Neural progenitor cell (in vitro differentiated cells): ENCODE results near the gene NAB2. TPM values are rescaled to one million over a fixed set of nuclear protein-coding genes. Genes with fewer than 3 reads are reported as not detected.

Experiments
- DNase-seq: peaks from one replicate; pipeline ENCODE4 v3.0.0-alpha.2; 2016; ENCODE audit warnings: low spot score
- H2AFZ ChIP-seq: fragments of 200-600 bp; sonication (generic); replicated peaks from 2 replicates; pipeline ENCODE4 v1.6.1; 2016; ENCODE audit warnings: antibody characterized with exemption
- H3F3A ChIP-seq: fragments of 200-600 bp; sonication (generic); 2 replicates; pipeline ENCODE4 v1.6.1; 2016; ENCODE audit warnings: antibody characterized with exemption, low read depth
- H3K27ac ChIP-seq: fragments of 200-600 bp; sonication (generic); 2 replicates; pipeline ENCODE4 v1.5.1; 2016; ENCODE audit warnings: mild to moderate bottlenecking
- H3K27me3 ChIP-seq: fragments of 200-600 bp; sonication (generic); 2 replicates; pipeline ENCODE4 v1.6.1; 2016; ENCODE audit warnings: mild to moderate bottlenecking, moderate library complexity
- H3K36me3 ChIP-seq: fragments of 200-600 bp; sonication (generic); 2 replicates; pipeline ENCODE4 v1.5.1; 2016
- H3K4me1 ChIP-seq: fragments of 200-600 bp; sonication (generic); 2 replicates; pipeline ENCODE4 v1.6.1; 2016; ENCODE audit warnings: mixed run types
- H3K4me2 ChIP-seq: fragments of 200-600 bp; sonication (generic); 2 replicates; pipeline ENCODE4 v1.6.1; 2016
- H3K4me3 ChIP-seq: fragments of 200-600 bp; sonication (generic); 2 replicates; pipeline ENCODE4 v1.5.1; 2016
- H3K79me2 ChIP-seq: fragments of 200-600 bp; sonication (generic); 2 replicates; pipeline ENCODE4 v1.6.1; 2016; ENCODE audit warnings: low read depth
- H3K9ac ChIP-seq: fragments of 200-600 bp; sonication (generic); 2 replicates; pipeline ENCODE4 v1.6.1; 2016
- H3K9me3 ChIP-seq: fragments of 200-600 bp; sonication (generic); 2 replicates; pipeline ENCODE4 v1.5.1; 2016; ENCODE audit warnings: low read depth
- H4K20me1 ChIP-seq: fragments of 200-600 bp; sonication (generic); 2 replicates; pipeline ENCODE4 v1.6.1; 2016; ENCODE audit warnings: low read depth
- H3K27ac Mint-ChIP-seq: 3 replicates; pipeline ENCODE4 v1.8.0; 2021; ENCODE audit warnings: mixed read lengths
- H3K27me3 Mint-ChIP-seq: 2 replicates; pipeline ENCODE4 v1.8.0; 2022; ENCODE audit warnings: low read depth, mild to moderate bottlenecking, inconsistent platforms, moderate library complexity, mixed read lengths; ENCODE audit not compliant: insufficient read depth
- H3K36me3 Mint-ChIP-seq: 3 replicates; pipeline ENCODE4 v1.8.0; 2021; ENCODE audit warnings: mixed read lengths
- H3K4me1 Mint-ChIP-seq: 3 replicates; pipeline ENCODE4 v1.8.0; 2021; ENCODE audit warnings: mixed read lengths
- H3K4me3 Mint-ChIP-seq: 3 replicates; pipeline ENCODE4 v1.8.0; 2021; ENCODE audit warnings: mild to moderate bottlenecking, moderate library complexity, mixed read lengths
- H3K9me3 Mint-ChIP-seq: 3 replicates; pipeline ENCODE4 v1.8.0; 2020; ENCODE audit warnings: mixed read lengths
- CTCF ChIP-seq: fragments of 200-600 bp; sonication (generic); IDR thresholded peaks from 2 replicates; pipeline ENCODE4 v1.5.1; 2017; ENCODE audit warnings: antibody characterized with exemption, mild to moderate bottlenecking
- EZH2 ChIP-seq: fragments of 200-600 bp; sonication (generic); IDR thresholded peaks from 2 replicates; pipeline ENCODE4 v1.6.1; 2017; ENCODE audit warnings: antibody characterized with exemption, mild to moderate bottlenecking, moderate library complexity
- EZH2phosphoT487 ChIP-seq: fragments of 200-600 bp; sonication (generic); IDR thresholded peaks from 2 replicates; pipeline ENCODE4 v1.6.1; 2017; ENCODE audit warnings: antibody characterized with exemption
- total RNA-seq: library from RNA; depleted of rRNA; stranded (reverse); fragments of >200 nt; gene quantifications from 2 replicates; pipeline ENCODE4 v1.2.3, GENCODE V29; 2015; ENCODE audit warnings: low replicate concordance

NAB2 gene
- 19.8 and 41.3 TPM in 2 replicates for total RNA-seq

- peak; percentile 28 for TF ChIP-seq EZH2
- TF ChIP-seq EZH2phosphoT487: no peak
- TF ChIP-seq CTCF: no peak
- Histone ChIP-seq H3K4me1 (peaks cover 21% of the 10 kb centered on the region), H3K36me3 (no peaks in the 10 kb centered on the region)
These were observed at the start of gene NAB2 for GRCh38 chr12:57088354-57089270. TSS of gene NAB2 (plus strand) at chr12:57089114. CDS start at chr12:57089272, 158 bp downstream.

GRCh38 chr12:57040211-57040610, 48.7 kb upstream of the NAB2 start:
- H3K27me3 Mint-ChIP-seq: peaks cover 18% of the 10 kb centered on the region
- no peak overlapping the region for H3K27ac Mint-ChIP-seq
- no peaks in the 10 kb centered on the region for H3K79me2 ChIP-seq
- no peaks in the 10 kb centered on the region for H3K36me3 ChIP-seq
- no peak overlapping the region for H3K27ac ChIP-seq
- no peak overlapping the region for H2AFZ ChIP-seq
- peaks cover 3% of the 10 kb centered on the region for H3F3A ChIP-seq
- no peak overlapping the region for H3K9ac ChIP-seq
- no peaks in the 10 kb centered on the region for H3K9me3 ChIP-seq
- H4K20me1 ChIP-seq: no peaks in the 10 kb centered on the region
- no peak overlapping the region for H3K4me3 ChIP-seq
- no peaks in the 10 kb centered on the region for H3K36me3 Mint-ChIP-seq
- no peak for DNase-seq
- no peaks in the 10 kb centered on the region for H3K4me1 Mint-ChIP-seq
- H3K4me2 ChIP-seq: no peak overlapping the region
- H3K27me3 ChIP-seq: no peaks in the 10 kb centered on the region
- H3K9me3 Mint-ChIP-seq: peaks cover 2% of the 10 kb centered on the region
- TF ChIP-seq EZH2phosphoT487: no peak
- no peak for TF ChIP-seq EZH2
- TF ChIP-seq CTCF: no peak
- peaks cover 4% of the 10 kb centered on the region for H3K4me1 ChIP-seq
- no peak overlapping the region for H3K4me3 Mint-ChIP-seq

More at GRCh38 chr12:57088354-57089270, at the start of gene NAB2:
- H3K27me3 ChIP-seq: no peaks in the 10 kb centered on the region
- DNase-seq: peak; percentile 98
- H3K9ac ChIP-seq: peak within 1 kb of the TSS; percentile 0
- H2AFZ ChIP-seq: peak within 1 kb of the TSS; percentile 1
- H3K36me3 Mint-ChIP-seq: peaks cover 15% of the 10 kb centered on the region
- H3K9me3 ChIP-seq: no peaks in the 10 kb centered on the region
- H3K27ac Mint-ChIP-seq: peak within 1 kb of the TSS; percentile 98
- peaks cover 28% of the 10 kb centered on the region for H3K79me2 ChIP-seq
- H3K4me2 ChIP-seq: peak within 1 kb of the TSS; percentile 96
- H3K4me3 Mint-ChIP-seq: peak within 1 kb of the TSS; percentile 95
- peak within 1 kb of the TSS; percentile 85 for H3K27ac ChIP-seq
- peak within 1 kb of the TSS; percentile 74 for H3K4me3 ChIP-seq
- no peaks in the 10 kb centered on the region for H3K9me3 Mint-ChIP-seq
- H3K27me3 Mint-ChIP-seq: peaks cover 7% of the 10 kb centered on the region
- peaks cover 59% of the 10 kb centered on the region for H3K4me1 Mint-ChIP-seq
- H4K20me1 ChIP-seq: peaks cover 37% of the 10 kb centered on the region
- H3F3A ChIP-seq: peaks cover 50% of the 10 kb centered on the region

- H3F3A ChIP-seq: peaks cover 3% of the 10 kb centered on the region
- H3K27me3 ChIP-seq: no peaks in the 10 kb centered on the region
- H2AFZ ChIP-seq: no peak overlapping the region
- Mint-ChIP-seq H3K4me3 (no peak overlapping the region), H3K4me1 (no peaks in the 10 kb centered on the region), H3K9me3 (peaks cover 2% of the 10 kb centered on the region), H3K27ac (no peak overlapping the region), H3K27me3 (peaks cover 19% of the 10 kb centered on the region), H3K36me3 (no peaks in the 10 kb centered on the region)
- TF ChIP-seq EZH2 (no peak), CTCF (no peak), EZH2phosphoT487 (no peak)
- no peaks in the 10 kb centered on the region for H3K79me2 ChIP-seq
- H4K20me1 ChIP-seq: no peaks in the 10 kb centered on the region
- no peak overlapping the region for H3K9ac ChIP-seq
- H3K4me2 ChIP-seq: no peak overlapping the region
- peaks cover 4% of the 10 kb centered on the region for H3K4me1 ChIP-seq
- no peaks in the 10 kb centered on the region for H3K36me3 ChIP-seq
- DNase-seq: no peak
- H3K4me3 ChIP-seq: no peak overlapping the region
- no peak overlapping the region for H3K27ac ChIP-seq
- H3K9me3 ChIP-seq: no peaks in the 10 kb centered on the region
These were observed 48.2 kb upstream of the NAB2 start for GRCh38 chr12:57040750-57041149.
